ENCODE data around the gene FCHO1.

- TF ChIP-seq CTCF (IDR thresholded peaks at IDR 0.05) = no peak
- no peak for TF ChIP-seq ZFX (IDR thresholded peaks at IDR 0.05; ENCODE audit: borderline replicate concordance)
Measured at GRCh38 chr19:17751912-17752273, 616 bp downstream of the FCHO1 start.
